Measurements from ENCODE around the gene HLA-DRB1.
"Not testable (repeated sequence)": the region's sequence is repeated elsewhere in the genome, so short reads cannot be mapped to it uniquely, and the experiment has no call there.

The HLA-DRB1 gene

GRCh38 chr6:32589596-32590449 lies at the start of gene HLA-DRB1:
Gene HLA-DRB1 (minus strand): TSS chr6:32589848. CDS start chr6:32589742, 106 bp downstream.
- no peaks in the 10 kb centered on the region for H3K36me3 Mint-ChIP-seq (ENCODE audit: low read depth)
- no peak within 1 kb of the TSS for H3K4me3 Mint-ChIP-seq
- H3K4me1 Mint-ChIP-seq = peaks cover under 1% of the 10 kb centered on the region
- H3K27ac Mint-ChIP-seq = no peak within 1 kb of the TSS
- peaks cover 11% of the 10 kb centered on the region for H3K27me3 Mint-ChIP-seq (ENCODE audit: low read depth)
- TF ChIP-seq CTCF (IDR thresholded peaks at IDR 0.05; ENCODE audit: unreplicated experiment in 3 of 3) = no peak
- peaks cover 2% of the 10 kb centered on the region for H3K9me3 Mint-ChIP-seq

- peaks cover 10% of the 10 kb centered on the region for H3K27me3 Mint-ChIP-seq (ENCODE audit: low read depth)
- H3K4me1 Mint-ChIP-seq = no peaks in the 10 kb centered on the region
- peaks cover 1% of the 10 kb centered on the region for H3K9me3 Mint-ChIP-seq
- H3K27ac Mint-ChIP-seq = no peak overlapping the region
- no peaks in the 10 kb centered on the region for H3K36me3 Mint-ChIP-seq (ENCODE audit: low read depth)
- H3K4me3 Mint-ChIP-seq = no peak overlapping the region
- no peak for TF ChIP-seq CTCF (IDR thresholded peaks at IDR 0.05; ENCODE audit: unreplicated experiment in 3 of 3)
Observed at GRCh38 chr6:32638532-32639219, 49.0 kb upstream of the HLA-DRB1 start.

DNA sequence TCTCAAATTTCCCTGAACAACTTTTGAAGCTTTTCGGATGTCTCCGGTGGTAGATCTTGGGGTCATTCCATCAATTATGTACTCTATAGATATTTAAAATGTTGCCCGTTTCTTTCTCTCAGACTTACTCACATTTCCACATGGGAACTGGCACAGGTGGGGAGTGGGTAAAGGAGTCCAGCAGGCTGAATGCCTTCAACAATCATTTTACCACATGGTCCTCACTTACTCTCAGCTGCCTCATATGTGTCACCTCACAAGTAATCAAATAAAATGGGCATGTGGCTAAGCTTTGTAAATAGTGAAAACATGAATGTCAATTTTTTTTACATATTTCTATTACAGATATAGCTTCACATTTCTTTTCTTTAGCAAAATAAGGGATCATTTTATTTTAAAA lies 48.2 kb upstream of the HLA-DRB1 start:
- H3K36me3 Mint-ChIP-seq (ENCODE audit: low read depth) = no peaks in the 10 kb centered on the region

DNA sequence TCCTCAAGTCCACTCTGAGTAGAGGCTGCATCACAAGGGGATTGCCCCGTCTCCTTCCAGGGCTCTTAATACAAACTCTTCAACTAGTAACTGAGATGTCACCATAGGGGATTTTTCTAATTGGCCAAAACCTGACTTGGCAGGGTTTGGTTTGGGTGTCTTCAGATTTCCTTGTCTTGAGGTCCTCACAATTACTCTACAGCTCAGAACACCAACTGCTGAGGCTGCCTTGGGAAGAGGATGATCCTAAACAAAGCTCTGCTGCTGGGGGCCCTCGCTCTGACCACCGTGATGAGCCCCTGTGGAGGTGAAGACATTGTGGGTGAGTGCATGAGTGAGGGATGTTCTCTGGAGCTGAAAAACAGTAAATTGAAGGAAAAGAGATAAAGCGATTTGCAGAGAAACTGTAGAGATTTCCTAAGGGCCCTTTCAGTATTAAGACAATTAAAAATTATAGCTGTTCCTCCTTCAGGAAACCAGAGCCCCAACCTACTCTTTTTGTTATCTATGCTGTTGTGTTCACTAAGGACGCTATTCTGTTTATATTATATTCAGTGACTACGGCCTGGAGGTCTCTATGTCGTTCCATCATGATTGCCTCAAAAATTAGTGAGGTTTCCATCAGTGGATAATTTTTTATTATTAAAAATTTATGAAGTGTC lies 47.7 kb upstream of the HLA-DRB1 start, which contains the start of gene HLA-DQA1:
TSS of gene HLA-DQA1 (plus strand) at position 188 of the 662 bp plus-strand sequence. CDS start at position 241, 53 bp downstream.
- Mint-ChIP-seq H3K9me3 (peaks cover 2% of the 10 kb centered on the region), H3K4me1 (no peaks in the 10 kb centered on the region), H3K27me3 (ENCODE audit: low read depth) (peaks cover 10% of the 10 kb centered on the region), H3K36me3 (ENCODE audit: low read depth) (no peaks in the 10 kb centered on the region), H3K27ac (no peak within 1 kb of the TSS), H3K4me3 (no peak within 1 kb of the TSS)
- TF ChIP-seq CTCF (IDR thresholded peaks at IDR 0.05; ENCODE audit: unreplicated experiment in 3 of 3) = no peak

More for the DNA sequence above, 48.2 kb upstream of the HLA-DRB1 start:
- Mint-ChIP-seq H3K27ac (no peak overlapping the region), H3K4me3 (no peak overlapping the region), H3K4me1 (no peaks in the 10 kb centered on the region), H3K27me3 (ENCODE audit: low read depth) (peaks cover 10% of the 10 kb centered on the region), H3K9me3 (peaks cover 2% of the 10 kb centered on the region)
- no peak for TF ChIP-seq CTCF (IDR thresholded peaks at IDR 0.05; ENCODE audit: unreplicated experiment in 3 of 3)

DNA sequence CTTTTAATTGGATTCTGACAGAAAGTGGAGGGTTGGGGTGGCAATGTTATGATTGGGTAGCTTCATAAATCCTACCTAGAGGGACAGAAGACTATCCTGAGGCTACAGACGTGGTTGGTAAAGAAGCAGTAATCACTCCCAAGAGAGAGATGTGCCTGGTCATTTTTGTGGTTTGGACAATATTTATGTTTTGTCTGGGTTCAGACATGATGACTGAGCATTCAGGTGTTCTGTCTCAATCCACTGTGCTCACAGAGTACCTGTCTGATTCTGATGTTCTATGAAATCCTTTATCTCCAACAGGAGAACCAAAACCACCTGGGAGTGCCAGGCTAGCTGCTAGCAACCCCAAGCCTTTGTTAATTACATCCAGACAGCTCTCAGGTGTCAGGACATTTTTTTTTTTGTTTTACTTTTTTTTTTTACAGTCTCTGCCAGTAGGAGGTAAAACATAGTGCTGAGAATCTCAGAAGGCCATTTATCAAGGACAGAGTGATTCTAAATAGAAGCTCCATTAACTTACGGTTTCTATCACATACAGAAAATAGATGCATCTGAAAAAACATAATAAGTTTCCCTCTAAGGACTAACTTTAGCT lies 46.0 kb upstream of the HLA-DRB1 start:
- Mint-ChIP-seq H3K27me3 (ENCODE audit: low read depth) (peaks cover 10% of the 10 kb centered on the region), H3K9me3 (peaks cover 2% of the 10 kb centered on the region), H3K4me3 (no peak overlapping the region), H3K27ac (no peak overlapping the region), H3K36me3 (ENCODE audit: low read depth) (no peaks in the 10 kb centered on the region), H3K4me1 (no peaks in the 10 kb centered on the region)
- no peak for TF ChIP-seq CTCF (IDR thresholded peaks at IDR 0.05; ENCODE audit: unreplicated experiment in 3 of 3)

- not testable (repeated sequence) for H3K4me1 Mint-ChIP-seq; H3K9me3 Mint-ChIP-seq; H3K4me3 Mint-ChIP-seq; H3K27me3 Mint-ChIP-seq (ENCODE audit: low read depth); H3K36me3 Mint-ChIP-seq (ENCODE audit: low read depth); H3K27ac Mint-ChIP-seq
Observed at GRCh38 chr6:32629793-32630192, 40.1 kb upstream of the HLA-DRB1 start.
